Testis (tissue), 2 donors: Measurements from ENCODE around the gene SERPING1.

Source experiments
- POLR2A ChIP-seq: fragments of 450-650 bp; IDR thresholded peaks from one replicate; pipeline ENCODE4 v1.6.1; 2017; ENCODE audit warnings: antibody characterized with exemption, mild to moderate bottlenecking, moderate library complexity
- TF ChIP-seq, protein P1 (sequence below), 3 experiments: fragments of 450-650 bp in 2 of 3; fragments of 200-600 bp in 1 of 3; sonication (generic) in 1 of 3; IDR thresholded peaks; one replicate each; pipeline ENCODE4 v1.5.1; 2016 to 2019; ENCODE audit warnings: antibody characterized with exemption in 3 of 3, mild to moderate bottlenecking in 2 of 3, moderate library complexity in 1 of 3

DNA sequence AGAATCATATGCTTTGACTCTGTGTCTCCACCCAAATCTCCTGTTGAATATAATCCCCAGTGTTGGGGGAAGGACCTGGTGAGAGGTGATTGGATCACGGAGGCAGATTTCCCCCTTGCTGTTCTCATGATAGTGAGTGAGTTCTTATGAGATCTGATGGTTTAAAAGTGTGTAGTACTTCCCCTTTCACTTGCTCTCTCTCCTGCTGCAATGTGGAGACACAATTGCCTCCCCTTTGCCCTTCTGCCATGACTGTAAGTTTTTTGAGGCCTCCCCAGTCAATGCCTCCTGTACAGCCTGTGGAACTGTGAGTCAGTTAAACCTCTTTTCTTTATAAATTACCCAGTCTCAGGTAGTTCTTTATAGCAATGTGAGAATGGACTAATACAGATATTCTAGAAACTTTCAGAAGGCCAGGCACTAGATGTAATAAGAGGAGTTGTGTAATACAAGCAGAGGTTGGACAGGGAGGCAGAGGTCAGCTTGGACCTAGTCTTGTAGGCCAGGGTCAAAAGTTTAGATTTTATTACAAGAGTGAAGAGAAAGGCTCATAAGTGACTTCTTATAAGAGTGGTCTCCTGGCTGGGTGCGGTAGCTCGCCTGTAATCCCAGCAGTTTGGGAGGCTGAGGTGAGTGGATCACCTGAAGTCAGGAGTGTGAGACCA lies 9.3 kb upstream of the SERPING1 start:
- TF ChIP-seq, protein P1, sequence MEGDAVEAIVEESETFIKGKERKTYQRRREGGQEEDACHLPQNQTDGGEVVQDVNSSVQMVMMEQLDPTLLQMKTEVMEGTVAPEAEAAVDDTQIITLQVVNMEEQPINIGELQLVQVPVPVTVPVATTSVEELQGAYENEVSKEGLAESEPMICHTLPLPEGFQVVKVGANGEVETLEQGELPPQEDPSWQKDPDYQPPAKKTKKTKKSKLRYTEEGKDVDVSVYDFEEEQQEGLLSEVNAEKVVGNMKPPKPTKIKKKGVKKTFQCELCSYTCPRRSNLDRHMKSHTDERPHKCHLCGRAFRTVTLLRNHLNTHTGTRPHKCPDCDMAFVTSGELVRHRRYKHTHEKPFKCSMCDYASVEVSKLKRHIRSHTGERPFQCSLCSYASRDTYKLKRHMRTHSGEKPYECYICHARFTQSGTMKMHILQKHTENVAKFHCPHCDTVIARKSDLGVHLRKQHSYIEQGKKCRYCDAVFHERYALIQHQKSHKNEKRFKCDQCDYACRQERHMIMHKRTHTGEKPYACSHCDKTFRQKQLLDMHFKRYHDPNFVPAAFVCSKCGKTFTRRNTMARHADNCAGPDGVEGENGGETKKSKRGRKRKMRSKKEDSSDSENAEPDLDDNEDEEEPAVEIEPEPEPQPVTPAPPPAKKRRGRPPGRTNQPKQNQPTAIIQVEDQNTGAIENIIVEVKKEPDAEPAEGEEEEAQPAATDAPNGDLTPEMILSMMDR (IDR thresholded peaks at IDR 0.05): no peak
- TF ChIP-seq POLR2A: no peak
